GM21529 (cell line): Measurements from ENCODE around the gene PRRT2.
A peak's percentile ranks its signal among the peaks of the same experiment; 100 is the strongest.
"Not testable (repeated sequence)": the region's sequence is repeated elsewhere in the genome, so short reads cannot be mapped to it uniquely, and the experiment has no call there.

ENCODE experiments used
- ATAC-seq: cut with Tn5 transposase; IDR thresholded peaks from one replicate; pipeline ENCODE4 v1.9.1; 2021; ENCODE audit not compliant: unreplicated experiment

Gene PRRT2

GRCh38 chr16:29790949-29791844 lies 20.8 kb upstream of the PRRT2 start:
- ATAC-seq: no peak

- no peak for ATAC-seq
Observed at GRCh38 chr16:29791845-29792807, 19.9 kb upstream of the PRRT2 start.

GRCh38 chr16:29793153-29793552 lies 18.8 kb upstream of the PRRT2 start:
- not testable (repeated sequence) for ATAC-seq

GRCh38 chr16:29794231-29794710 lies 17.7 kb upstream of the PRRT2 start:
- ATAC-seq: no peak

- no peak for ATAC-seq
Observed at GRCh38 chr16:29802416-29802935, 9.5 kb upstream of the PRRT2 start.

- no peak for ATAC-seq
Observed at GRCh38 chr16:29804020-29804419, 8.0 kb upstream of the PRRT2 start.

- ATAC-seq: no peak
Observed at GRCh38 chr16:29804455-29805231, 7.3 kb upstream of the PRRT2 start.

- peak; percentile 52 for ATAC-seq
Observed at GRCh38 chr16:29805232-29806098, 6.5 kb upstream of the PRRT2 start.

- no peak for ATAC-seq
Observed at GRCh38 chr16:29806099-29806579, 5.9 kb upstream of the PRRT2 start, which contains the start of gene MAZ. TSS of gene MAZ (plus strand) at chr16:29806529. CDS start at chr16:29806702, 173 bp downstream.

- ATAC-seq: no peak
Observed at GRCh38 chr16:29806641-29807425, 5.2 kb upstream of the PRRT2 start.

GRCh38 chr16:29807426-29808218 lies 4.4 kb upstream of the PRRT2 start:
- peak; percentile 22 for ATAC-seq

GRCh38 chr16:29808219-29808900 lies 3.6 kb upstream of the PRRT2 start:
- no peak for ATAC-seq

GRCh38 chr16:29809031-29809747 lies 2.8 kb upstream of the PRRT2 start:
- no peak for ATAC-seq

GRCh38 chr16:29809850-29810698 lies 1.9 kb upstream of the PRRT2 start:
- ATAC-seq: no peak

- ATAC-seq: no peak
Observed at GRCh38 chr16:29810699-29811169, 1.3 kb upstream of the PRRT2 start.
